Measurements from ENCODE around the gene BBS12.
"Not testable (repeated sequence)": the region's sequence is repeated elsewhere in the genome, so short reads cannot be mapped to it uniquely, and the experiment has no call there.

The BBS12 gene

GRCh38 chr4:122785099-122785498 is 52.6 kb downstream of the BBS12 start:
- FAIRE-seq (no peak), DNase-seq (ENCODE audit: insufficient read length, low spot score) (no peak)
- TF ChIP-seq POLR2A (IDR thresholded peaks at IDR 0.05; ENCODE audit: low read depth, low read length) = no peak

DNA sequence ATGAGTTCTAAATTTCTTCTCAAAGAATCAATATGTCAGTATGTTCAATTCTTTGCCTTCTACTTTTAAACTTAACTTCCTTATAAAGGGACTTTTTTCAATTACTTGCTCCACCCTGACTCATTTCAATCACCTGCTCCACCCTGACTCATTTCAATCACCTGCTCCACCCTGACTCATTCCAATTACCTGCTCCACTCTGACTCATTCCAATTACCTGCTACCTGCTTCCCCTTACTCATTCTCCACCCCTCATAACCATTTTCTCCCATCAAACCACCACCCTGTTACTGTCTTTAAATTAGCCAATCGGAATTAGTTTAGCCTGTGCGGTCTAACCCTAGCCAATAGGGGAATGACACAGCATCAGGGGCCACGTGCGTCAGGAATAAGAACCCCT is 53.8 kb downstream of the BBS12 start:
- FAIRE-seq = not testable (repeated sequence)

GRCh38 chr4:122786920-122787319 is 54.4 kb downstream of the BBS12 start:
- not testable (repeated sequence) for DNase-seq (ENCODE audit: insufficient read length, low spot score); FAIRE-seq

More for the DNA sequence above, 53.8 kb downstream of the BBS12 start:
- DNase-seq (ENCODE audit: insufficient read length, low spot score) = not testable (repeated sequence)

DNA sequence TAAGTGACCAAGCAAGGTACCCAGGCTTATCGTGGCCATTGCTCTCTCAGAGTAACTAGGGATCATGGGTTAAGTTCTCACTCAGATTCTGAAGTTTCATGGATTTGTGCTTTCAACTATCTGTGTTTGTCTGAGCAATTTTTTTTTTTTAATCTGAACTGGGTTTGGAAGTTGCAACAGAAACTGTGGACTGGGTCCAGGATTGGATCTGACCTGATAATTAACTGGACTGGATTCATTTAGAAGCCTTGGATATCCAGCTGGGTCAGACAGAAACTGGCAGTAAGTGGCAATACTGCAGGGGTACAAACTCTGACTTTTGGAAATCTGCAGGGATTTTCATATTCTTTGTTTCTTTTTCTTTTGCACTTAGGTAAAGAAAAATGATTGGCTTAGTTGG is 55.4 kb downstream of the BBS12 start:
- TF ChIP-seq POLR2A (IDR thresholded peaks at IDR 0.05; ENCODE audit: low read depth, low read length) = no peak
- no peak for FAIRE-seq
- no peak for DNase-seq (ENCODE audit: insufficient read length, low spot score)

GRCh38 chr4:122788935-122789334 is 56.4 kb downstream of the BBS12 start:
- no peak for TF ChIP-seq POLR2A (IDR thresholded peaks at IDR 0.05; ENCODE audit: low read depth, low read length)
- DNase-seq (ENCODE audit: insufficient read length, low spot score) = no peak
- no peak for FAIRE-seq

- TF ChIP-seq POLR2A (IDR thresholded peaks at IDR 0.05; ENCODE audit: low read depth, low read length) = no peak
- FAIRE-seq (no peak), DNase-seq (ENCODE audit: insufficient read length, low spot score) (no peak)
These were observed 61.3 kb downstream of the BBS12 start for GRCh38 chr4:122793811-122794210.
